Body of pancreas (tissue), 4 donors: Measurements from ENCODE around the gene STAMBP. TPM values are rescaled to one million over a fixed set of nuclear protein-coding genes. Genes with fewer than 3 reads are reported as not detected.

Source experiments
- ATAC-seq: fragments of 150-250 bp; one replicate; pipeline ENCODE4 v1.9.1; 2016
- DNase-seq, 4 donors: peaks; one replicate each; pipeline ENCODE4 v3.0.0-alpha.2; 2019
- H3K27ac ChIP-seq, 4 donors: fragments of 200-600 bp; sonication (generic); 1 replicate in 3 of 4; 2 replicates in 1 of 4; pipeline versions ENCODE4 v1.5.1 to v1.6.1; 2016 to 2019; ENCODE audit warnings: mild to moderate bottlenecking in 1 of 4, mixed read lengths in 1 of 4, moderate library complexity in 1 of 4
- H3K27me3 ChIP-seq, 2 donors: fragments of 200-600 bp; sonication (generic); one replicate each; pipeline ENCODE4 v1.6.0; 2016; ENCODE audit warnings: mild to moderate bottlenecking in 1 of 2
- H3K36me3 ChIP-seq, 2 donors: fragments of 200-600 bp; sonication (generic); replicated peaks in 1 of 2; 2 replicates each; pipeline ENCODE4 v1.5.1; 2016; ENCODE audit warnings: low read depth in 2 of 2; ENCODE audit not compliant: insufficient read depth in 1 of 2
- H3K4me1 ChIP-seq: fragments of 200-600 bp; sonication (generic); one replicate; pipeline ENCODE4 v1.6.0; 2016
- H3K4me3 ChIP-seq, 2 donors: fragments of 200-600 bp; sonication (generic); 1 replicate in 1 of 2; 2 replicates in 1 of 2; pipeline ENCODE4 v1.5.1; 2016 to 2019
- H3K9me3 ChIP-seq, 3 donors: fragments of 200-600 bp; sonication (generic); 1 replicate in 2 of 3; 2 replicates in 1 of 3; pipeline ENCODE4 v1.5.1; 2016
- POLR2A ChIP-seq, 3 donors: fragments of 450-650 bp; IDR thresholded peaks; one replicate each; pipeline ENCODE4 v1.6.1; 2016; ENCODE audit warnings: antibody characterized with exemption in 3 of 3, mild to moderate bottlenecking in 2 of 3
- WGBS, 2 donors: methylation state at CpG; one replicate each; pipeline ENCODE4 v1.1.5; 2017; 5-methylcytosine and 5-hydroxymethylcytosine counted together
- intact Hi-C: fragments of 100-400 bp; cut with DNase I; formaldehyde crosslinking; loops from one replicate; pipeline ENCODE4 v1.15.1; 2023
- total RNA-seq, 2 donors: library from RNA; depleted of rRNA; stranded (reverse); fragments of >200 nt; gene quantifications; one replicate each; pipeline ENCODE4 v1.1.0, GENCODE V29; 2016
- TF ChIP-seq, protein P1 (sequence below), 7 experiments: fragments of 450-650 bp in 4 of 7; fragments of 200-600 bp in 3 of 7; sonication (generic) in 3 of 7; IDR thresholded peaks; one replicate each; pipeline ENCODE4 v1.5.1; 2016 to 2019; ENCODE audit warnings: antibody characterized with exemption in 7 of 7

Gene STAMBP
- total RNA-seq, 2 donors from 2014 or later, result 9.2 to 10.4 TPM

- H3K4me1 ChIP-seq, result peaks cover 26% of the 10 kb centered on the region
Measured at GRCh38 chr2:73832930-73833329, 4.2 kb downstream of the STAMBP start.

DNA sequence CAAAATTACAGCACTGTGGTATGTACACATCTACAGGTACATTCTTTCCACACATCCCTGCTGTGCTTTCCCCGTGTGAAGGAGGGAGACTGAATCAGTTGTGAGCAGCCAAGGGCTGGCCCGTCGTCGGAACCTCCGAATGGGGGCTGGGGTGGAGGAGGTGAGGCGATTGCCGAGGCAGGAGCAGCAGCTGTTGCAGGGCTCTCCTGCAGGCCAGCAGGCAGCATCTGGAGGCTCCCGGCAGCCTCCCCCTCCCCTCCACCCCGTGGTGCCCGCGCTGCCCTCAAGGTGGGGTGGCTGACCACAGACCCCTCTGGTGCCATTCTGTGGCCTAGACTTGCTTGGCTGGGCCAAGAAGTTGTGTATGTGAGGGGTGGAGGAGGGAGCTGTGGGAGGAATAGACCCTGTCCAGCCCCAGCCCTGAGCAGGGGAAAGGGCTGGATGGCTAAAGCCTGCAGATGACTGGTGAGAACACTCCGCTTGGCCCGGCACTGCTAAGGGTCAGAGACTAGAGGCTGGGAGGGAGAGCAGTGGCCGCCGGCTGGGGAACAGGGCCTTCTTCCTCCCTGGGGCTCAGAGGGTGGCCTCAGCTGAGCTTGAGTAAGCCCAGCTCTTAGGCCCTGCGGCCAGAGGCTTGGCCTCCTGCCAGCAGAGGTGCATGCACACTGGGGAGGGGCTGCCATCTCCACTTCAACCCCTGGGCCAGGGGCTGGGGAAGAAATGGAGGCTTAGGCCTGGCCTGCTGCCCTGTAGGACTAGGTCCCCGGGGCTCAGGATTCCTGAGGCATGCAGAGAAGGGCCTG is 7.6 kb downstream of the STAMBP start:
- no peak overlapping the region for H3K4me3 ChIP-seq
- no peaks in the 10 kb centered on the region for H3K9me3 ChIP-seq
- H3K27ac ChIP-seq, result no peak overlapping the region
- no peak for TF ChIP-seq POLR2A (IDR thresholded peaks at IDR 0.05)
- TF ChIP-seq, protein P1, sequence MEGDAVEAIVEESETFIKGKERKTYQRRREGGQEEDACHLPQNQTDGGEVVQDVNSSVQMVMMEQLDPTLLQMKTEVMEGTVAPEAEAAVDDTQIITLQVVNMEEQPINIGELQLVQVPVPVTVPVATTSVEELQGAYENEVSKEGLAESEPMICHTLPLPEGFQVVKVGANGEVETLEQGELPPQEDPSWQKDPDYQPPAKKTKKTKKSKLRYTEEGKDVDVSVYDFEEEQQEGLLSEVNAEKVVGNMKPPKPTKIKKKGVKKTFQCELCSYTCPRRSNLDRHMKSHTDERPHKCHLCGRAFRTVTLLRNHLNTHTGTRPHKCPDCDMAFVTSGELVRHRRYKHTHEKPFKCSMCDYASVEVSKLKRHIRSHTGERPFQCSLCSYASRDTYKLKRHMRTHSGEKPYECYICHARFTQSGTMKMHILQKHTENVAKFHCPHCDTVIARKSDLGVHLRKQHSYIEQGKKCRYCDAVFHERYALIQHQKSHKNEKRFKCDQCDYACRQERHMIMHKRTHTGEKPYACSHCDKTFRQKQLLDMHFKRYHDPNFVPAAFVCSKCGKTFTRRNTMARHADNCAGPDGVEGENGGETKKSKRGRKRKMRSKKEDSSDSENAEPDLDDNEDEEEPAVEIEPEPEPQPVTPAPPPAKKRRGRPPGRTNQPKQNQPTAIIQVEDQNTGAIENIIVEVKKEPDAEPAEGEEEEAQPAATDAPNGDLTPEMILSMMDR (IDR thresholded peaks at IDR 0.05), result no peak
- peaks cover 2% of the 10 kb centered on the region for H3K4me1 ChIP-seq
- H3K27me3 ChIP-seq, result no peaks in the 10 kb centered on the region
- H3K36me3 ChIP-seq, result no peaks in the 10 kb centered on the region
- ATAC-seq (no peak), DNase-seq (peak in 1 of 4 donors; percentile 15)
- 81 to 93% methylated on average over 15 to 16 of the region's 17 CpGs for WGBS, 2 donors
- intact Hi-C loops, result no loop called here

More at GRCh38 chr2:73832930-73833329, 4.2 kb downstream of the STAMBP start:
- no peaks in the 10 kb centered on the region for H3K9me3 ChIP-seq
- no peak overlapping the region for H3K4me3 ChIP-seq
- H3K36me3 ChIP-seq, result no peaks in the 10 kb centered on the region
- ATAC-seq (no peak), DNase-seq (no peak)
- intact Hi-C loops, result no loop called here
- TF ChIP-seq, protein P1 (IDR thresholded peaks at IDR 0.05), result no peak
- peak in 1 of 3 donors; percentile 10 for TF ChIP-seq POLR2A (IDR thresholded peaks at IDR 0.05)
- no peaks in the 10 kb centered on the region for H3K27me3 ChIP-seq
- no peak overlapping the region for H3K27ac ChIP-seq

DNA sequence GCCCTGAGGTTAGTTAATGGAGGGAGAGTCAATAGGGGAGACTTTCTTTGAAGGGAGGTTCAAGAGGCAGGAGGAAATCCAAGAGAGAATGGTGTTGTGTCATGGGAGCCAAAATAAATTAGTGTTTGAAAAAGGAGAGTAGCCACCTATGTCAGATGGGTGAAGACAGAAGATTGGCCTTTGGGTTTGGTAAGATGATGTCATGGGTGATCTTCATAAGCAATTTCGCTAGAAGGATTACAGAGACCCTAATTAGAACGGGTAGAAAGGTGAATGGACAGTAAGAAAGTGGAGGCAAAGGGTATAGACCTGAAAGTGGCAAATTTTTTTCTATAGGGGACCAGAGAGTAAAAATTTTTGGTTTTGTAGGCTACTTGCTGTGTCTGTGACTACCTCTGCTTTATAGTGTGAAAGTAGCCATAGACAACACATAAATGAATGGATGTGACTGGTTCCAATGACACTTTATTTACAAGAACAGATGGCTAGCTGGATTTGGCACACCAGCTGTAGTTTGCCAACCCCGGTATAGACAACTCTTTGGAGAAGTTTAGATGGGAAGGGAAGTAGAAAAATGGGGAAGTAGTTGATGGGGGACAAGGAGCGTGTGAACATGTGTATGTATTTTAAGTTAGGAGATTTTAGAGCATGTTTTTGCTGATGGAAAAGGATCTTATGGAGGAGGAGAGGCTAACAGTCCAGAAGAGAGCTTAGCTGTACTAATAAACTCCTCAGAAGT is 9.3 kb downstream of the STAMBP start:
- Histone ChIP-seq H3K27me3 (no peaks in the 10 kb centered on the region), H3K27ac (no peak overlapping the region), H3K9me3 (no peaks in the 10 kb centered on the region), H3K36me3 (no peaks in the 10 kb centered on the region), H3K4me1 (peaks cover 18% of the 10 kb centered on the region), H3K4me3 (no peak overlapping the region)
- DNase-seq (no peak), ATAC-seq (no peak)
- intact Hi-C loops, result no loop called here
- no peak for TF ChIP-seq POLR2A (IDR thresholded peaks at IDR 0.05)
- TF ChIP-seq, protein P1 (IDR thresholded peaks at IDR 0.05), result no peak
- 73 to 79% methylated on average over 4 of the region's 4 CpGs for WGBS, 2 donors

DNA sequence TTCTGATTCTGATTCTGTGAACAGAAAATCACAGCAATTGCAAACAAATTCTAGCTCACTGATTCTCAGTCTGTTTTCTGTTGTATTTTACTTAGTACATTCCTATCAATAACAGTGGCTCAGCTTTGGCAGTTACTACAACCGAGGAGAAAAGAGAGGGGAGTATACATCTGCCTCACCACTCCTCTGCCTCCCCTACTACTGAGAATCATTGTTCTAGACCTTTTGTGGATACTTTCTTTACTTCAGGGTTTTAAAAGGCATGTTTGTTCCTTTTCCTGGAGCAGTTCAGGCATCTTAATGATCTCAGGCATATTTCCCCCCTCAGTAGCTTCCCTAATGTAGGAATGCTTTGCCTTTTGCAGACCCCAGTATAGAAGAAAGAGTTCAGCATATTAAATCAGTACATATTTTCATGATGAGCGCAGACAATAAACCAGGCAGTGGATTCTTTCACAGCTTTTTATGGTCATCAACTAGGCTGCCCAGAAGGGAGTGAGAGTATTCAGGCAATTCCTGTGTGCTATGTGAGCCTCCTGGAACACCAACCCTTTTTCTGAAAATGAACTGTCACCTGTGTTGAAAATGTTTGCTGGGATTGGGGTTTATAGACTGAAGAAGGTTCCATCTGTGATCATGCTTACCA is 10.3 kb downstream of the STAMBP start:
- Histone ChIP-seq H3K9me3 (no peaks in the 10 kb centered on the region), H3K4me1 (peaks cover 18% of the 10 kb centered on the region), H3K27me3 (no peaks in the 10 kb centered on the region), H3K36me3 (no peaks in the 10 kb centered on the region), H3K27ac (no peak overlapping the region), H3K4me3 (no peak overlapping the region)
- TF ChIP-seq POLR2A (IDR thresholded peaks at IDR 0.05), result no peak
- TF ChIP-seq, protein P1 (IDR thresholded peaks at IDR 0.05), result no peak
- ATAC-seq (no peak), DNase-seq (no peak)
- intact Hi-C loops, result no loop called here
- WGBS, 2 donors, result 57 to 61% methylated on average over 2 of the region's 2 CpGs
